ENCODE data around the gene SRP68.

SRP68 gene

DNA sequence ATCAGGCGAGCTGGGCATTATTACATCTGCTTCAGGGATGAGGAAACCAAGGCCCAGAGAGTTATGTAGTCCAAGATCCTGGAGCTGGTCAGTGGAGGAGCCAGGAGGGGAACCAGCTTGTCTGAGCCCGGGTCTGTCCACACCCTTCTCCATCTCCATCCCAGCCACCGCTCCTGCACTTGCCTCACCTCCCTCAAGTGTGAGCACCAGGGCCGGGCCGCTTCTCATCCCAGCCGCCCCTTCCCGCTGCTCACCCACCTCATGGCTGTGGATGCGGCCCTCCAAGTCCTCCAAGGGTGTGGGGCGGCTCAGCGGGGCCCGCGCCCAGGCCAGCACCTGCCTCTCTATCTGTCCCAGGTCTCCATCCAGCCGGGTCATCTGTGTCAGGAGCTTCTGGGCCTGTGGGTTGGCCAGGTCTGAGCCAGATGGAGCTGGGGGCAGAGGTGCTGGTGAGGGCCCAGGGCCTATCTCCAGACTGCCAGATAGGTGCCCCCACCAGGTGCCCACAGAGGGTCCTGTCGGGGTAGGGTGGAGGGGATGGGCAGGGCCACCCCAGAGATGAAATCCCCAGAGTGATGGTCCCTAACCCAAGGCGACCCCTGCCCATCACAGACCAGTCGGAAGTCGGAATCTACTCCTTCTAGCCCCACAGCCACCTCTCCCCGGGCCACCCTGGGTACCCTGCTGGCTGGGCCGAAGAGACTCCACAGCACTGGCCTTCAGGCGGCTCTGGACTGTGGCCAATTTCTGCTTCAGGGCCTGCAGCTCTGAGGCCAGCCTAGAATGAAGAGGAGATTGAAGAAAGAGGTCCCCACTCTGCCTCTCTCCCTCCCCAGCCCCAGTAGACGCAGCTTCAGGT, 54.6 kb downstream of the SRP68 start:
- no peak overlapping the region for H3K4me3 ChIP-seq (ENCODE audit: control insufficient read depth, low read depth, low read length)
- TF ChIP-seq CTCF (conservative IDR thresholded peaks at IDR 0.05; ENCODE audit: control insufficient read depth, insufficient read depth, low read depth, low read length) = no peak
- no peak for DNase-seq (ENCODE audit: low read depth)

- DNase-seq (ENCODE audit: low read depth) = no peak
- H3K4me3 ChIP-seq (ENCODE audit: control insufficient read depth, low read depth, low read length) = no peak overlapping the region
- TF ChIP-seq CTCF (conservative IDR thresholded peaks at IDR 0.05; ENCODE audit: control insufficient read depth, insufficient read depth, low read depth, low read length) = no peak
Measured at GRCh38 chr17:76014925-76015261, 57.4 kb downstream of the SRP68 start.

DNA sequence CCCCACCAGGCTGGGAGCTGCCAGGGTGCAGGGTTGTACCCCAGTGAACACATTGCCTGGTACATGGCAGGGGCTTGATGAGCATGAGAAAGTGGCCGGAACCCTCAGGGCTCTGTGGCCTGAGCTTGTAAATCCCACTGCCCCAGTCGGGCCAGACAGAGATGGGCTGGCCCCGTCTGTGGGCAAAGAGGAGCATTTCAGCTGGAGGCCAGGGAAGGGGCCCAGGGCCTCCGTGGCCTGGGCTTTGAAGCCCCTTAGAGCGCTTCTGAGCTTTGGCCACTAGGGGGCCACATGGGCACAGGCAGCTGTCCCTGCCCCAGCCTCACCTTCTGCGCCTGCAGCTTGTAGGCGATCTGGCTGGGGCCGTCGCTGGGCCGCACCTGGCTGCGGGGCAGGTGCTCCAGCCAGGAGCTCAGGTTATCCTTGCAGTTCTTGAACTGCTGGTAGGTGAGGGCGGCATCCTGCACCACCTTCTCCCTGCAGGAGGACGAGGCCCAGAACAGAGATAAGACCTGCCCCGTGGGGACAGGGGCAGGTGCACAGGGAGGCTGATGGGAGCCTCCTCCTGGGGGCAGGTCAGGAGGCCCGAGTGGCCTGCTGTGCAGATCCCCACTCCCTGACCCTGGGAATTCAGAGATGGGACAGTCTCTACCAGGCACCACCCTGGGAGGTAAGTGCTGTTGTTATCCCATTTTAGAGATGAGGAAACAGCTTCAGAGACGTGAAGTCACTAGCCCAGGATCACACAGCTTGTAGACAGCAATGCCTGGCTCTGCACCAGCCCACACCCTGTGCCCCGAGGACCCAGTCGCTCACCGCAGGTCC, 58.0 kb downstream of the SRP68 start:
- DNase-seq (ENCODE audit: low read depth) = peak; percentile 63
- no peak overlapping the region for H3K4me3 ChIP-seq (ENCODE audit: control insufficient read depth, low read depth, low read length)
- TF ChIP-seq CTCF (conservative IDR thresholded peaks at IDR 0.05; ENCODE audit: control insufficient read depth, insufficient read depth, low read depth, low read length) = peak; percentile 88

- H3K4me3 ChIP-seq (ENCODE audit: control insufficient read depth, low read depth, low read length) = no peak overlapping the region
- no peak for TF ChIP-seq CTCF (conservative IDR thresholded peaks at IDR 0.05; ENCODE audit: control insufficient read depth, insufficient read depth, low read depth, low read length)
- no peak for DNase-seq (ENCODE audit: low read depth)
Measured at GRCh38 chr17:76013377-76013932, 58.9 kb downstream of the SRP68 start.

DNA sequence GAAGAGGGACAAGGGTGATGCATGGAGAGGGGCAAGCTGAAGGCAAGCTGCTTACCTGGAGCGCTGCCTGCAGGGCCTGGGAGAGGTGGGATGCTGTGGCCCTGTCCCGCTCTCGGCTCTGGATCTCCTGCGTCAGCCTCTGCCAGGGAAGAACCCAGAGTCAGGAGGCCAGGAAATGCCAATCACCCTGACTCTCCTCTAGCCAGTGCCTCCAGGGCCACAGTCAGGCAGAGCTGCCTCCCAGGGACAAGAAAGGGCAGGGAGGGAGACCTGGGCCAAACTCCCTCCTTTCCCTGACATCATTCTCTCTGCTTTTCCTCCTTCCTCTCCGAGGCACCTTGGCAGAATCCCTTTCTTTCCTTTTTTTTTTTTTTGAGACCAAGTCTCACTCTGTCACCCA, 60.4 kb downstream of the SRP68 start:
- TF ChIP-seq CTCF (conservative IDR thresholded peaks at IDR 0.05; ENCODE audit: control insufficient read depth, insufficient read depth, low read depth, low read length) = no peak
- no peak for DNase-seq (ENCODE audit: low read depth)
- H3K4me3 ChIP-seq (ENCODE audit: control insufficient read depth, low read depth, low read length) = no peak overlapping the region

DNA sequence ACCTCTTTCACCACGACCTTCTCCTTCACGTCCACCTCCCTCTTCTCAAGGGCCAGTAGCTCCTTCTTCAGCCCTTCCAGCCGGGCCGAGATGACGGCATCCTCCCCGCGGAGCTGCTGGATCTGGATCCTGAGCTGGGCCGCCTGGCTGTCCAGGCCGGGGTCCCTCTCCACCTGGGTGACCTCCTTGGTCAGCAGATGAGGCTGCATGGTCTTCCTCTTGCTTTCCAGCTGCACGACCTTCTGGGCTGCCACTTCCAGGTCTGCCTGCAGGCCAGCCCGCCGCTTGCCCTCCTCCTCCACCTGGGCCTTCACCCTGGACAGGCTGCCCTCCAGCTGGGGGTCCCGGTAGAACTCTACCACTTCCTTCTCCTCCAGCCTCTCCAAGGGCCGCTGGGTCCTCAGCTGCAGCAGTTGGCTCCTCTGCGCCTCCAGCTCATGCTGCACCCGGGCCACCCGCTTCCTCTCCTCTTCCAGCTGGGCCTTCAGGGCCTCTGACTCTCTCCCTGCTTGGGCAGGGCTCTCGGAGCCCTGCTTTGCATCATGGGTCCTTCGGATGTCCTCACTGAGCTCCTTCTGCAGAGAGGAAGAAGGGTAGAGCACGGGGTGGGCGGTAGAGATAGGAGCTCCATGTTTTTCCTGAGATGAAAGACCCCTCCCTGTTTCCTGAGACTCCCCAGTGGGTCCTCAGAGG, 62.2 kb downstream of the SRP68 start:
- no peak overlapping the region for H3K4me3 ChIP-seq (ENCODE audit: control insufficient read depth, low read depth, low read length)
- no peak for TF ChIP-seq CTCF (conservative IDR thresholded peaks at IDR 0.05; ENCODE audit: control insufficient read depth, insufficient read depth, low read depth, low read length)
- DNase-seq (ENCODE audit: low read depth) = no peak

Measured in fibroblast of mammary gland (primary cell).